GM12873 (cell line): ENCODE data around the gene STT3A.

Experiments
- TF ChIP-seq, protein P1 (sequence below): IDR thresholded peaks from 2 replicates; pipeline ENCODE4 v1.5.1; 2012; ENCODE audit warnings: low read depth, mild to moderate bottlenecking, moderate library complexity, low read length, control low read depth; ENCODE audit not compliant: insufficient read depth; ENCODE audit errors: missing control alignments

STT3A gene

DNA sequence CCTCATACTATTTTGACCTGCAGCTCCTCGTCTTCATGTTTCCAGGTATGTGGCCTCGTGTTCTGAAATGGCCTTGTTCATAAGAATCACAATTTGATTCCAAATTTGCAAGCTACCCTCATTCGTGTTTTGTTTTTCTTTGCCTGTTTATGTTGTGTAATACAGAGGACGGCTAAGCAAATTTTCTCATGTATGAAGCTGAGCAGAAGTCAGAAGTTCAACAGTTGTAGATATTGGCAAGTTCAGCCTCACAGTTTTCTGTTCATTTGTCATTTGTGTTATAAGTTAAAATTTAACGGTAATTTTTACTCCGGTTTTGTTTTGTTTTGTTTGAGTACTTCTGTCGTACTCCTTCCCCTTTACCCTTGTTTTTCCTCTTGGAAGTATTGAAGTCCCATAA lies 16.9 kb downstream of the STT3A start:
- TF ChIP-seq, protein P1, sequence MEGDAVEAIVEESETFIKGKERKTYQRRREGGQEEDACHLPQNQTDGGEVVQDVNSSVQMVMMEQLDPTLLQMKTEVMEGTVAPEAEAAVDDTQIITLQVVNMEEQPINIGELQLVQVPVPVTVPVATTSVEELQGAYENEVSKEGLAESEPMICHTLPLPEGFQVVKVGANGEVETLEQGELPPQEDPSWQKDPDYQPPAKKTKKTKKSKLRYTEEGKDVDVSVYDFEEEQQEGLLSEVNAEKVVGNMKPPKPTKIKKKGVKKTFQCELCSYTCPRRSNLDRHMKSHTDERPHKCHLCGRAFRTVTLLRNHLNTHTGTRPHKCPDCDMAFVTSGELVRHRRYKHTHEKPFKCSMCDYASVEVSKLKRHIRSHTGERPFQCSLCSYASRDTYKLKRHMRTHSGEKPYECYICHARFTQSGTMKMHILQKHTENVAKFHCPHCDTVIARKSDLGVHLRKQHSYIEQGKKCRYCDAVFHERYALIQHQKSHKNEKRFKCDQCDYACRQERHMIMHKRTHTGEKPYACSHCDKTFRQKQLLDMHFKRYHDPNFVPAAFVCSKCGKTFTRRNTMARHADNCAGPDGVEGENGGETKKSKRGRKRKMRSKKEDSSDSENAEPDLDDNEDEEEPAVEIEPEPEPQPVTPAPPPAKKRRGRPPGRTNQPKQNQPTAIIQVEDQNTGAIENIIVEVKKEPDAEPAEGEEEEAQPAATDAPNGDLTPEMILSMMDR, result no peak

GRCh38 chr11:125618383-125618782 lies 25.7 kb downstream of the STT3A start:
- TF ChIP-seq, protein P1, result no peak

DNA sequence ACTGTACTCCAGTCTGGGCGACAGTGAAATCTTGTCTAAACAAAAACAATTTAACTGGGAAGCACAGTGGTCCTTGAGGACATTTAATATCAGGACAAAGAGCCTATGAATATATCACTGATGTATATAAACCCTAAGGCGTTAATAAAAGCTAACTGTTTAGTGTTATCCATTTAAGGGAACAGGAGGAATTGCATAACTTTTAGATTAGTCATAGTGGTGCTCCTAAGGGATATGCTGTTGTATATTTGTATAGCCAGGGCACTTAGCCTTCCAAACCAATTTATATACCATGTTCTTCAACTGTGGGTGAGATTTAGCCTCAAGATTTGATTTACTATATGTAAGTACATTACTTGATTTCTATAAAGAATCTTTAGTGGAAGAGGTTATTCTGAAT lies 29.3 kb downstream of the STT3A start:
- TF ChIP-seq, protein P1, result no peak

- TF ChIP-seq, protein P1, result no peak
Observed at GRCh38 chr11:125623064-125623463, 30.4 kb downstream of the STT3A start.

DNA sequence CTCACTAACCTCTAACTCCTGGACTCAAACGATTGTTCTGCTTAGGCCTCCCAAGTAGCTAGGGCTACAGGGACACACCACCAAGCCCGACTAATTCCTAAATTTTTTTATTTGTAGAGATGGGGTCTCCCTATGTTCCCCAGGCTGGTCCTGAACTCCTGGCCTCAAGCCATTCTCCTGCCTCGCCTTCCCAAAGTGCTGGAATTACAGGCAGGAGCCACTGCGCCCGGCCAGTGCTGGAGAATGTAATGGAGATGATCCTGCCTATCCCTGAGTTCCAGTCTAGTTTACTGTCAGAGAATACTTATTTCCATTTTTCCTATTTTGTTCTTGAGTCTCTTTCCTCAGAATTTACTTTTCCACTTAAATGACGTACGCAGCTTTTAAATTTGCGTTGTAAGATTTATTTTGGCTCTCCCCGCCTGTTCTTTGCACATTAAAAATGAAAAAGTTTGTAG lies 32.1 kb downstream of the STT3A start, which contains the start of gene CHEK1:
Gene CHEK1 (plus strand): TSS at position 408 of the 458 bp plus-strand sequence. CDS start 1,606 bp downstream, outside the sequence.
- TF ChIP-seq, protein P1, result no peak

DNA sequence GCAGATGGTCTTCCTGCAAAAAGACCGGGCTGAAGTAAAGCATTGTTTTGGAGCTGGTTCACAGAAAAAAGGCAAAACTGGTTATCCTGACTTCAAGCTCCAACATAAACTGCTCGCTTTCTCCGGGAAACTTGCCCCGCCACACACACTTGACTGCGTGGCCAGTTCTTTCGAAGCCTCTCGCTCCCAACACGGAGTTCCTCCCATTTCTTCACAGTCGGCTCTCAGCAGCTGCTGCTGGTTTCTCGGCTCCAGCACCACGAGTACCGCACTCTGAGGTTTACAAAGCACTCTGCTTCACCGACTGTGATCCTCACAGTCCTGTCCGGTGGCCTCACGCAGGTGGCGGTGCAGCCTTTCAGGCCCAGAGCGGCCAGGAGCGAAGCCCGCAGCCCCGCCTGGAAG lies 32.6 kb downstream of the STT3A start:
- TF ChIP-seq, protein P1, result no peak

- TF ChIP-seq, protein P1, result no peak
Observed at GRCh38 chr11:125625630-125626287, 33.1 kb downstream of the STT3A start.
